ENCODE data around the gene SYT1.
"Not testable (repeated sequence)": the region's sequence is repeated elsewhere in the genome, so short reads cannot be mapped to it uniquely, and the experiment has no call there.

GRCh38 chr12:78840518-78841019 lies 24.0 kb upstream of the SYT1 start:
- not testable (repeated sequence) for TF ChIP-seq EP300, CTCF (IDR thresholded peaks at IDR 0.05)
